HL-60 (cell line): ENCODE data around the gene TPM3.

Experiments used
- POLR2AphosphoS5 ChIP-seq: IDR thresholded peaks from 2 replicates; pipeline ENCODE4 v1.6.1; 2012; ENCODE audit warnings: low read depth
- SPI1 ChIP-seq: IDR thresholded peaks from 2 replicates; pipeline ENCODE4 v1.6.1; 2012; ENCODE audit warnings: low read depth, mild to moderate bottlenecking, borderline replicate concordance
- TF ChIP-seq, protein P1 (sequence below): IDR thresholded peaks from one replicate; pipeline ENCODE4 v1.5.1; 2011; ENCODE audit warnings: low read length, control low read depth, inconsistent platforms; ENCODE audit not compliant: insufficient read depth

DNA sequence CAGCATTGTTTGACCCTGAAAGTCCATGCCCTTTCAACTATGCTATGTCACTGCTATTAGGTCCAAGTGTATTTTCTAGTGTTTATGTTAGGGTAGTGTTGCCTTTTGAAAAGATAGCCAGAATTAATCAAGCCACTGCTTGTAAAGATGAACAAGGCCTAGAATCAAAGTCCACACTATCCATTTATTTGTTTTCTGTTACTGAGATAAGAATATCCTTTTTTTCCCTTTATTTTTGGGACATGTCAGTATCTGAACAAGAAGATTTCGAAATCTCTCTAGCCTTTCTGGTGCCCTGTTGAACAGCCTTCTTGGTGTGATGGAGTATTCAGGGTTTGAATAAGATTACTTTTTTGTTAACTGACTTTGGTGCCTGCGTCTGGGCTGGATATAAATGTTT lies 45.5 kb upstream of the TPM3 start:
- TF ChIP-seq, protein P1, sequence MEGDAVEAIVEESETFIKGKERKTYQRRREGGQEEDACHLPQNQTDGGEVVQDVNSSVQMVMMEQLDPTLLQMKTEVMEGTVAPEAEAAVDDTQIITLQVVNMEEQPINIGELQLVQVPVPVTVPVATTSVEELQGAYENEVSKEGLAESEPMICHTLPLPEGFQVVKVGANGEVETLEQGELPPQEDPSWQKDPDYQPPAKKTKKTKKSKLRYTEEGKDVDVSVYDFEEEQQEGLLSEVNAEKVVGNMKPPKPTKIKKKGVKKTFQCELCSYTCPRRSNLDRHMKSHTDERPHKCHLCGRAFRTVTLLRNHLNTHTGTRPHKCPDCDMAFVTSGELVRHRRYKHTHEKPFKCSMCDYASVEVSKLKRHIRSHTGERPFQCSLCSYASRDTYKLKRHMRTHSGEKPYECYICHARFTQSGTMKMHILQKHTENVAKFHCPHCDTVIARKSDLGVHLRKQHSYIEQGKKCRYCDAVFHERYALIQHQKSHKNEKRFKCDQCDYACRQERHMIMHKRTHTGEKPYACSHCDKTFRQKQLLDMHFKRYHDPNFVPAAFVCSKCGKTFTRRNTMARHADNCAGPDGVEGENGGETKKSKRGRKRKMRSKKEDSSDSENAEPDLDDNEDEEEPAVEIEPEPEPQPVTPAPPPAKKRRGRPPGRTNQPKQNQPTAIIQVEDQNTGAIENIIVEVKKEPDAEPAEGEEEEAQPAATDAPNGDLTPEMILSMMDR = no peak
- no peak for TF ChIP-seq POLR2AphosphoS5
- TF ChIP-seq SPI1 = no peak
